Measurements from ENCODE around the gene RNF41.

Gene RNF41

GRCh38 chr12:56188131-56188777 lies 33.5 kb downstream of the RNF41 start:
- peaks cover 25% of the 10 kb centered on the region for H3K4me1 ChIP-seq (ENCODE audit: low read length)
- H2AFZ ChIP-seq (ENCODE audit: low read length): no peak overlapping the region
- no peaks in the 10 kb centered on the region for H3K9me2 ChIP-seq (replicated peaks; ENCODE audit: insufficient read depth, low read length)
- H3K36me3 ChIP-seq (replicated peaks; ENCODE audit: insufficient read depth, low read length): 0 out of 2 replicates have a peak, but pooled peaks cover 11% of the 10 kb centered on the region
- TF ChIP-seq CTCF (IDR thresholded peaks at IDR 0.05; ENCODE audit: low read length) (no peak), EZH2phosphoT487 (IDR thresholded peaks at IDR 0.05; ENCODE audit: low read length) (no peak), EZH2 (optimal IDR thresholded peaks at IDR 0.05; ENCODE audit: low read depth, low read length) (no peak)
- no peak for DNase-seq
- no peak overlapping the region for H3K27ac ChIP-seq (ENCODE audit: low read length)
- H3K4me2 ChIP-seq (ENCODE audit: low read depth, low read length): peak overlapping the region; percentile 79
- no peaks in the 10 kb centered on the region for H3K27me3 ChIP-seq (replicated peaks; ENCODE audit: insufficient read depth, low read length)
- no peaks in the 10 kb centered on the region for H3K9me3 ChIP-seq (replicated peaks; ENCODE audit: insufficient read depth, low read length)
- peak overlapping the region; percentile 91 for H3K4me3 ChIP-seq (ENCODE audit: low read length)
- peak overlapping the region; percentile 63 for H3K9ac ChIP-seq (ENCODE audit: low read length)
- H4K20me1 ChIP-seq (ENCODE audit: insufficient read depth, low read length): no peaks in the 10 kb centered on the region
- H3F3A ChIP-seq (ENCODE audit: insufficient read depth, low read length): peaks cover 14% of the 10 kb centered on the region
- peaks cover 47% of the 10 kb centered on the region for H3K79me2 ChIP-seq (ENCODE audit: low read length)

GRCh38 chr12:56186957-56187356 lies 34.8 kb downstream of the RNF41 start:
- H3K79me2 ChIP-seq (ENCODE audit: low read length): peaks cover 47% of the 10 kb centered on the region
- no peaks in the 10 kb centered on the region for H3K27me3 ChIP-seq (replicated peaks; ENCODE audit: insufficient read depth, low read length)
- H3K27ac ChIP-seq (ENCODE audit: low read length): no peak overlapping the region
- 0 out of 2 replicates have a peak, but pooled peaks cover 11% of the 10 kb centered on the region for H3K36me3 ChIP-seq (replicated peaks; ENCODE audit: insufficient read depth, low read length)
- H4K20me1 ChIP-seq (ENCODE audit: insufficient read depth, low read length): no peaks in the 10 kb centered on the region
- peaks cover 23% of the 10 kb centered on the region for H3K4me1 ChIP-seq (ENCODE audit: low read length)
- no peak overlapping the region for H2AFZ ChIP-seq (ENCODE audit: low read length)
- peaks cover 14% of the 10 kb centered on the region for H3F3A ChIP-seq (ENCODE audit: insufficient read depth, low read length)
- H3K4me3 ChIP-seq (ENCODE audit: low read length): no peak overlapping the region
- H3K4me2 ChIP-seq (ENCODE audit: low read depth, low read length): peak overlapping the region; percentile 79; the same call in 1 of the 2 replicates
- H3K9me2 ChIP-seq (replicated peaks; ENCODE audit: insufficient read depth, low read length): no peaks in the 10 kb centered on the region
- H3K9me3 ChIP-seq (replicated peaks; ENCODE audit: insufficient read depth, low read length): no peaks in the 10 kb centered on the region
- H3K9ac ChIP-seq (ENCODE audit: low read length): no peak overlapping the region
- no peak for DNase-seq
- TF ChIP-seq CTCF (IDR thresholded peaks at IDR 0.05; ENCODE audit: low read length) (no peak), EZH2 (optimal IDR thresholded peaks at IDR 0.05; ENCODE audit: low read depth, low read length) (no peak), EZH2phosphoT487 (IDR thresholded peaks at IDR 0.05; ENCODE audit: low read length) (no peak)

- H3F3A ChIP-seq (ENCODE audit: insufficient read depth, low read length): no peaks in the 10 kb centered on the region
- no peak overlapping the region for H2AFZ ChIP-seq (ENCODE audit: low read length)
- H3K4me3 ChIP-seq (ENCODE audit: low read length): no peak overlapping the region
- H3K9ac ChIP-seq (ENCODE audit: low read length): no peak overlapping the region
- peaks cover 11% of the 10 kb centered on the region; the same call in 1 of the 2 replicates for H3K36me3 ChIP-seq (replicated peaks; ENCODE audit: insufficient read depth, low read length)
- TF ChIP-seq EZH2phosphoT487 (IDR thresholded peaks at IDR 0.05; ENCODE audit: low read length) (no peak), CTCF (IDR thresholded peaks at IDR 0.05; ENCODE audit: low read length) (no peak), EZH2 (optimal IDR thresholded peaks at IDR 0.05; ENCODE audit: low read depth, low read length) (no peak)
- no peak overlapping the region for H3K4me2 ChIP-seq (ENCODE audit: low read depth, low read length)
- no peaks in the 10 kb centered on the region for H3K9me2 ChIP-seq (replicated peaks; ENCODE audit: insufficient read depth, low read length)
- H3K79me2 ChIP-seq (ENCODE audit: low read length): no peaks in the 10 kb centered on the region
- no peaks in the 10 kb centered on the region for H3K9me3 ChIP-seq (replicated peaks; ENCODE audit: insufficient read depth, low read length)
- no peaks in the 10 kb centered on the region for H4K20me1 ChIP-seq (ENCODE audit: insufficient read depth, low read length)
- no peaks in the 10 kb centered on the region for H3K4me1 ChIP-seq (ENCODE audit: low read length)
- no peaks in the 10 kb centered on the region for H3K27me3 ChIP-seq (replicated peaks; ENCODE audit: insufficient read depth, low read length)
- no peak overlapping the region for H3K27ac ChIP-seq (ENCODE audit: low read length)
- DNase-seq: no peak
Measured at GRCh38 chr12:56178347-56178746, 43.4 kb downstream of the RNF41 start.
